Activated T-cell treated with anti-CD3 and anti-CD28 coated beads, Interleukin-2, amount 50 U/mL, for 48 hours (primary cell): ENCODE data around the gene WDR26.

Experiments
- DNase-seq, 2 experiments: peaks; one replicate each; pipeline ENCODE4 v3.0.0-alpha.2; 2020

The WDR26 gene

GRCh38 chr1:224343679-224344078 lies 90.9 kb downstream of the WDR26 start:
- no peak for DNase-seq

GRCh38 chr1:224340453-224341384 lies 93.9 kb downstream of the WDR26 start:
- DNase-seq, result peak; percentile 40 to 46

- no peak for DNase-seq
Measured at GRCh38 chr1:224339442-224340033, 95.1 kb downstream of the WDR26 start.

- DNase-seq, result no peak
Measured at GRCh38 chr1:224338150-224338838, 96.3 kb downstream of the WDR26 start.
